ENCODE data around the gene RPL10.
A peak's percentile ranks its signal among the peaks of the same experiment; 100 is the strongest.

DNA sequence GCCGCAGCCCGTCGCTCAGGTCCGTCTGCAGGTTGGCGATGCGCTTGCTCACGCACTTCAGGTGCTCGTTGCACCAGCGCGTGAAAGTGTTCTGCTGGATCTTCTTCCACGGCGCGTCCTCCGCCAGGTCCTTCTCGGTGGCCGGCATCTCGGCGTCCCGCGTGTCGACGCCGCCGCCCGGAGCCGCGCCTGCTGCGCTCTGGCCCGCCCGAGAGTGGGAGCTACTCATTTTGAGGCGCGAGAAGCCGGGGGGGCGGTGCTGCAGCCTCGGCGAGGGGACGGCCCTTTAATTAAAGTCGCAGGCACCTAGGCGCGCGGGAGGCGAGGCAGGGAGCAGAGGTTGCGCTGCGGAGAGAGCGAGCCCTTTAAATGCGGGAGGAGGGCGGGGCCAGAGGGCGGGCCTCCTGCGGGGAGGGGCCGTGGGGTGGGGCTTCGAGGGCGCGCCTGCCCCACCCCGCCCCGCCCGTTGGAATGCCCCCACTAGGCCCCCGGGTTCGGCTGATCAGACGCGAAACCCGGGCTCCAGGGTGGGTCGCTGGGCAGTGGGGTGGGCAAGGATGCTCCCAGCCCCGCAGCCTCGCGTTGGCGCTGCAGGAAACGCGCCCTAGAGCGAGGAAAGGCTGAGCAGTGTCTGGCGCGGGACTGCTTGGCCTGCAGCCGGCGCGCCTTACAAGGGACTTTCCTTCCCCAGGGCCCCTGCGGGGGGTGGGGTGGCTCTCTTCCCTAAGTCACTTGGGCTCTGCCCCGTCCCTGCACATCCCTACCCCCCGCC, 27.0 kb upstream of the RPL10 start:
- TF ChIP-seq, protein P1, sequence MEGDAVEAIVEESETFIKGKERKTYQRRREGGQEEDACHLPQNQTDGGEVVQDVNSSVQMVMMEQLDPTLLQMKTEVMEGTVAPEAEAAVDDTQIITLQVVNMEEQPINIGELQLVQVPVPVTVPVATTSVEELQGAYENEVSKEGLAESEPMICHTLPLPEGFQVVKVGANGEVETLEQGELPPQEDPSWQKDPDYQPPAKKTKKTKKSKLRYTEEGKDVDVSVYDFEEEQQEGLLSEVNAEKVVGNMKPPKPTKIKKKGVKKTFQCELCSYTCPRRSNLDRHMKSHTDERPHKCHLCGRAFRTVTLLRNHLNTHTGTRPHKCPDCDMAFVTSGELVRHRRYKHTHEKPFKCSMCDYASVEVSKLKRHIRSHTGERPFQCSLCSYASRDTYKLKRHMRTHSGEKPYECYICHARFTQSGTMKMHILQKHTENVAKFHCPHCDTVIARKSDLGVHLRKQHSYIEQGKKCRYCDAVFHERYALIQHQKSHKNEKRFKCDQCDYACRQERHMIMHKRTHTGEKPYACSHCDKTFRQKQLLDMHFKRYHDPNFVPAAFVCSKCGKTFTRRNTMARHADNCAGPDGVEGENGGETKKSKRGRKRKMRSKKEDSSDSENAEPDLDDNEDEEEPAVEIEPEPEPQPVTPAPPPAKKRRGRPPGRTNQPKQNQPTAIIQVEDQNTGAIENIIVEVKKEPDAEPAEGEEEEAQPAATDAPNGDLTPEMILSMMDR (IDR thresholded peaks at IDR 0.05 in 4 of 5, conservative IDR thresholded peaks at IDR 0.05 in 1 of 5), result no peak
- TF ChIP-seq POLR2A (IDR thresholded peaks at IDR 0.05), result peak; percentile 83 to 92
